SJSA1 (cell line): ENCODE data around the gene JAKMIP1. TPM values are rescaled to one million over a fixed set of nuclear protein-coding genes. Genes with fewer than 3 reads are reported as not detected.

Experiments
- DNase-seq, 2 experiments: peaks; one replicate each; pipeline ENCODE4 v3.0.0-alpha.2; 2015 to 2020; ENCODE audit warnings: low spot score in 2 of 2, low read depth in 1 of 2
- H3K27ac ChIP-seq: fragments of 250-450 bp; sonication (Bioruptor Pico); 2 replicates; pipeline ENCODE4 v1.5.1; 2020; ENCODE audit warnings: mild to moderate bottlenecking, moderate library complexity
- H3K27me3 ChIP-seq: fragments of 250-450 bp; sonication (Bioruptor Pico); replicated peaks from 2 replicates; pipeline ENCODE4 v1.5.1; 2020; ENCODE audit warnings: mild to moderate bottlenecking, moderate library complexity
- H3K36me3 ChIP-seq: fragments of 250-450 bp; sonication (Bioruptor Pico); 2 replicates; pipeline ENCODE4 v1.5.1; 2020; ENCODE audit warnings: mild to moderate bottlenecking
- H3K4me1 ChIP-seq: fragments of 250-450 bp; sonication (Bioruptor Pico); replicated peaks from 2 replicates; pipeline ENCODE4 v1.6.1; 2021; ENCODE audit warnings: mild to moderate bottlenecking
- H3K4me3 ChIP-seq: fragments of 250-450 bp; sonication (Bioruptor Pico); 2 replicates; pipeline ENCODE4 v1.5.1; 2020; ENCODE audit warnings: mild to moderate bottlenecking
- H3K9me3 ChIP-seq: fragments of 250-450 bp; sonication (Bioruptor Pico); replicated peaks from 2 replicates; pipeline ENCODE4 v1.5.1; 2020; ENCODE audit warnings: mild to moderate bottlenecking
- total RNA-seq: library from RNA; depleted of rRNA; stranded (reverse); fragments of >200 nt; shearing (Covaris generic); gene quantifications from 2 replicates; pipeline ENCODE4 v1.2.3, GENCODE V29; 2014

Gene JAKMIP1
- total RNA-seq, 1 experiment from 2014 or later: not detected

- H3K4me1 ChIP-seq: no peaks in the 10 kb centered on the region
- no peaks in the 10 kb centered on the region for H3K9me3 ChIP-seq
- DNase-seq: no peak
- no peak overlapping the region for H3K27ac ChIP-seq
- H3K4me3 ChIP-seq: no peak overlapping the region
- H3K36me3 ChIP-seq: no peaks in the 10 kb centered on the region
- no peaks in the 10 kb centered on the region for H3K27me3 ChIP-seq
These were observed 124.0 kb downstream of the JAKMIP1 start for GRCh38 chr4:6076391-6076790.

- Histone ChIP-seq H3K36me3 (no peaks in the 10 kb centered on the region), H3K4me3 (no peak overlapping the region)
- DNase-seq: no peak
These were observed 125.6 kb downstream of the JAKMIP1 start for GRCh38 chr4:6074758-6075157.

GRCh38 chr4:6071959-6072720 is 128.2 kb downstream of the JAKMIP1 start:
- Histone ChIP-seq H3K9me3 (no peaks in the 10 kb centered on the region), H3K27me3 (no peaks in the 10 kb centered on the region), H3K27ac (no peak overlapping the region), H3K4me1 (no peaks in the 10 kb centered on the region), H3K36me3 (no peaks in the 10 kb centered on the region), H3K4me3 (no peak overlapping the region)
- no peak for DNase-seq

More at GRCh38 chr4:6074758-6075157, 125.6 kb downstream of the JAKMIP1 start:
- H3K27me3 ChIP-seq: no peaks in the 10 kb centered on the region
- H3K4me1 ChIP-seq: no peaks in the 10 kb centered on the region
- no peak overlapping the region for H3K27ac ChIP-seq
- H3K9me3 ChIP-seq: no peaks in the 10 kb centered on the region

GRCh38 chr4:6071191-6071958 is 129.0 kb downstream of the JAKMIP1 start:
- Histone ChIP-seq H3K36me3 (no peaks in the 10 kb centered on the region), H3K9me3 (no peaks in the 10 kb centered on the region), H3K4me1 (no peaks in the 10 kb centered on the region), H3K27ac (no peak overlapping the region), H3K4me3 (no peak overlapping the region), H3K27me3 (no peaks in the 10 kb centered on the region)
- DNase-seq: no peak

- no peak overlapping the region for H3K27ac ChIP-seq
- H3K9me3 ChIP-seq: no peaks in the 10 kb centered on the region
- no peak for DNase-seq
- H3K4me1 ChIP-seq: no peaks in the 10 kb centered on the region
- no peak overlapping the region for H3K4me3 ChIP-seq
- no peaks in the 10 kb centered on the region for H3K36me3 ChIP-seq
- no peaks in the 10 kb centered on the region for H3K27me3 ChIP-seq
These were observed 130.3 kb downstream of the JAKMIP1 start for GRCh38 chr4:6069845-6070709.

GRCh38 chr4:6068986-6069385 is 131.4 kb downstream of the JAKMIP1 start:
- H3K27ac ChIP-seq: no peak overlapping the region
- H3K4me1 ChIP-seq: no peaks in the 10 kb centered on the region
- H3K9me3 ChIP-seq: no peaks in the 10 kb centered on the region
- H3K36me3 ChIP-seq: no peaks in the 10 kb centered on the region
- H3K27me3 ChIP-seq: no peaks in the 10 kb centered on the region
- DNase-seq: no peak
- no peak overlapping the region for H3K4me3 ChIP-seq

- Histone ChIP-seq H3K9me3 (no peaks in the 10 kb centered on the region), H3K4me3 (no peak overlapping the region), H3K4me1 (no peaks in the 10 kb centered on the region), H3K36me3 (no peaks in the 10 kb centered on the region), H3K27me3 (no peaks in the 10 kb centered on the region), H3K27ac (no peak overlapping the region)
- no peak for DNase-seq
These were observed 134.3 kb downstream of the JAKMIP1 start for GRCh38 chr4:6065934-6066590.

- Histone ChIP-seq H3K27ac (no peak overlapping the region), H3K4me1 (no peaks in the 10 kb centered on the region), H3K9me3 (no peaks in the 10 kb centered on the region), H3K27me3 (no peaks in the 10 kb centered on the region), H3K36me3 (no peaks in the 10 kb centered on the region), H3K4me3 (no peak overlapping the region)
- no peak for DNase-seq
These were observed 135.2 kb downstream of the JAKMIP1 start for GRCh38 chr4:6065166-6065565.

GRCh38 chr4:6064383-6064782 is 136.0 kb downstream of the JAKMIP1 start:
- no peak for DNase-seq
- H3K27me3 ChIP-seq: no peaks in the 10 kb centered on the region
- H3K36me3 ChIP-seq: no peaks in the 10 kb centered on the region
- no peaks in the 10 kb centered on the region for H3K9me3 ChIP-seq
- no peak overlapping the region for H3K27ac ChIP-seq
- no peaks in the 10 kb centered on the region for H3K4me1 ChIP-seq
- H3K4me3 ChIP-seq: no peak overlapping the region

GRCh38 chr4:6063684-6064083 is 136.7 kb downstream of the JAKMIP1 start:
- no peaks in the 10 kb centered on the region for H3K4me1 ChIP-seq
- H3K4me3 ChIP-seq: no peak overlapping the region
- H3K27me3 ChIP-seq: no peaks in the 10 kb centered on the region
- H3K9me3 ChIP-seq: no peaks in the 10 kb centered on the region
- H3K36me3 ChIP-seq: no peaks in the 10 kb centered on the region
- H3K27ac ChIP-seq: no peak overlapping the region
- no peak for DNase-seq

GRCh38 chr4:6062133-6062532 is 138.2 kb downstream of the JAKMIP1 start:
- Histone ChIP-seq H3K4me1 (no peaks in the 10 kb centered on the region), H3K27me3 (no peaks in the 10 kb centered on the region), H3K4me3 (no peak overlapping the region), H3K9me3 (no peaks in the 10 kb centered on the region), H3K27ac (no peak overlapping the region), H3K36me3 (no peaks in the 10 kb centered on the region)
- DNase-seq: no peak

- Histone ChIP-seq H3K4me3 (no peak overlapping the region), H3K9me3 (no peaks in the 10 kb centered on the region), H3K27ac (no peak overlapping the region), H3K4me1 (no peaks in the 10 kb centered on the region), H3K27me3 (no peaks in the 10 kb centered on the region), H3K36me3 (no peaks in the 10 kb centered on the region)
- no peak for DNase-seq
These were observed 141.0 kb downstream of the JAKMIP1 start for GRCh38 chr4:6059375-6059805.
